ENCODE data around the gene USP5. TPM values are rescaled to one million over a fixed set of nuclear protein-coding genes. Genes with fewer than 3 reads are reported as not detected.

USP5 gene
- total RNA-seq, 2 experiments from 2014 or later: 31.8 to 33.4 TPM

DNA sequence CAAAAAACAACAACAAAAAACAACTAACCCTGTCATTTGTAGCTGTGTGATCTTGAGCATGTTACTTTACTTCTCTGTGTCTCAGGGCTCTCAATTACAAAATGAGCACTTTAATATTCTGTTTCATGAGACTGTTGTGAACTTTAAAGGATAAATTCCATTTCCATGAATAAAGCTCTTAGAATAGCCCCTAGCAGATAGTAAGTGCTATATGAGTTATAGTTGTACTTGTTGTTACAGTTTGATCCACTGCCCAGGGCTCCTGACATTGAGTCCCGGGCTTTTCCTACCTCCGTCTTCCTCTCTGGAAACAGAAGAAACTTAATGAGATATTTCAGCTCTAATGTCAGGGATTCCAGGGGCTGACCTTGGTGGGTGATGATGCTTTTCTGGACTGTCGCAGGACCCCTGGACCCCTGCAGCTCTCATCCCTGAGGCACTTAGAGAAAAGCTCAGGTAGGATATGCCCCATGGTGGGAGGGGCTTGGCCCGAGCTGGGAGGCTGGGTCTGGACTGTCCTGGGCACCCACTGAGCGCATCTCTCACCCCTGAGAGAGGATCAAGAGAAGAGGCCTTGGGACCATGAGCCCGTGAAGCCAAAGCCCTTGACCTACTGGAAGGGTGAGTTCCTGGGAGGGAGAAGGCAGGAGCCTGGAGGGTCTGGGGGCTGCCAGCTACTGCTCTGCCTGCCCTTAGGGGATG, 18.6 kb upstream of the USP5 start:
- no peak overlapping the region for H3K27ac Mint-ChIP-seq
- peaks cover 0 to 10% of the 10 kb centered on the region in 2 experiments for H3K27me3 ChIP-seq (ENCODE audit: control insufficient read depth in 1 of 2, insufficient read depth in 2 of 2, low read length in 2 of 2)
- intact Hi-C loops (cut with DNase I, micrococcal nuclease): no loop called here
- H3K27ac ChIP-seq (ENCODE audit: low read depth in 1 of 2, low read length in 2 of 2): no peak overlapping the region
- H3K9me3 Mint-ChIP-seq: no peaks in the 10 kb centered on the region
- no peak for ATAC-seq (ENCODE audit: poor library complexity)
- peak in 1 of 14 experiments; percentile 17 for DNase-seq
- peaks cover 0 to 6% of the 10 kb centered on the region in 2 experiments for H3K9me3 ChIP-seq (ENCODE audit: control insufficient read depth in 1 of 2, insufficient read depth in 1 of 2, low read length in 2 of 2)
- TF ChIP-seq, protein P1, sequence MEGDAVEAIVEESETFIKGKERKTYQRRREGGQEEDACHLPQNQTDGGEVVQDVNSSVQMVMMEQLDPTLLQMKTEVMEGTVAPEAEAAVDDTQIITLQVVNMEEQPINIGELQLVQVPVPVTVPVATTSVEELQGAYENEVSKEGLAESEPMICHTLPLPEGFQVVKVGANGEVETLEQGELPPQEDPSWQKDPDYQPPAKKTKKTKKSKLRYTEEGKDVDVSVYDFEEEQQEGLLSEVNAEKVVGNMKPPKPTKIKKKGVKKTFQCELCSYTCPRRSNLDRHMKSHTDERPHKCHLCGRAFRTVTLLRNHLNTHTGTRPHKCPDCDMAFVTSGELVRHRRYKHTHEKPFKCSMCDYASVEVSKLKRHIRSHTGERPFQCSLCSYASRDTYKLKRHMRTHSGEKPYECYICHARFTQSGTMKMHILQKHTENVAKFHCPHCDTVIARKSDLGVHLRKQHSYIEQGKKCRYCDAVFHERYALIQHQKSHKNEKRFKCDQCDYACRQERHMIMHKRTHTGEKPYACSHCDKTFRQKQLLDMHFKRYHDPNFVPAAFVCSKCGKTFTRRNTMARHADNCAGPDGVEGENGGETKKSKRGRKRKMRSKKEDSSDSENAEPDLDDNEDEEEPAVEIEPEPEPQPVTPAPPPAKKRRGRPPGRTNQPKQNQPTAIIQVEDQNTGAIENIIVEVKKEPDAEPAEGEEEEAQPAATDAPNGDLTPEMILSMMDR (IDR thresholded peaks at IDR 0.05): no peak
- no peak overlapping the region for H3K4me3 ChIP-seq (ENCODE audit: low read length)
- peaks cover 19% of the 10 kb centered on the region for H3K4me1 ChIP-seq (ENCODE audit: insufficient read depth, low read length)
- H3K36me3 Mint-ChIP-seq (ENCODE audit: low read depth): no peaks in the 10 kb centered on the region
- POLR2A ChIA-PET: interaction anchor here (1.3 to 1.4 kb wide), 2 partner anchors 20 to 81 kb away, joined by 3 to 5 read pairs; partner anchors contain the start of gene MLF2
- H3K36me3 ChIP-seq (ENCODE audit: insufficient read depth, low read length): no peaks in the 10 kb centered on the region
- H3K27me3 Mint-ChIP-seq: peaks cover 4% of the 10 kb centered on the region
- peaks cover 6% of the 10 kb centered on the region for H3K4me1 Mint-ChIP-seq (ENCODE audit: low read depth)
- H3K4me3 Mint-ChIP-seq: no peak overlapping the region
- CTCF ChIA-PET: interaction anchor here (1.6 kb wide), 1 partner anchor 80 kb away, joined by 4 read pairs; the partner anchor contains the start of gene MLF2

DNA sequence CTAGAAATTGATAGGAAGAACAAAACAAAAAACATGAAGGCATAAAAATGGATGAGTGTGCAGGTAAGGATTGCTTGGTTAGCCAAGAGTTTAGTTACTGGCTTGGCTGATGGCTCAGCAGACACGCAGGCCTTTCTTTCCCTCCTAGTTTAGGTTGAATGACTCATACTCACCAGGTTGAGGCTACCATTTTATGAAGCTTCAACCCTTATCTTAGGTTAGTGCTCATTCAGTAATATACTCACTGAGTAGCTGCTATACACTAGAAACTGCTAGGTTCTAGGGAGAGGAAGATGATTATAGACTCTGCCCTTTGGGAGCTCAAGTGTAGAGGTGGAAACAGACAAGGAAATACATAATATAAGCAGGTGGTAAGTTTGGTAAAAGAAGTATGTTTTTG, 17.7 kb upstream of the USP5 start:
- ATAC-seq (ENCODE audit: poor library complexity) (no peak), DNase-seq (no peak)
- ChIA-PET POLR2A (interaction anchor here (0.9 to 2.4 kb wide), 2 partner anchors 38 to 81 kb away, joined by 3 to 9 read pairs; partner anchors contain the start of genes MLF2 and SPSB2), CTCF (interaction anchor here (2.6 kb wide), 1 partner anchor 67 kb away, joined by 9 read pairs; no protein-coding TSS in a partner anchor)
- no peak overlapping the region for H3K27ac Mint-ChIP-seq
- Histone ChIP-seq H3K36me3 (ENCODE audit: insufficient read depth, low read length) (no peaks in the 10 kb centered on the region), H3K4me1 (ENCODE audit: insufficient read depth, low read length) (peaks cover 13% of the 10 kb centered on the region), H3K27me3 (ENCODE audit: control insufficient read depth in 1 of 2, insufficient read depth in 2 of 2, low read length in 2 of 2) (peaks cover 0 to 8% of the 10 kb centered on the region in 2 experiments), H3K4me3 (ENCODE audit: low read length) (no peak overlapping the region), H3K9me3 (ENCODE audit: control insufficient read depth in 1 of 2, insufficient read depth in 1 of 2, low read length in 2 of 2) (peaks cover 0 to 6% of the 10 kb centered on the region in 2 experiments), H3K27ac (ENCODE audit: low read depth in 1 of 2, low read length in 2 of 2) (no peak overlapping the region)
- H3K36me3 Mint-ChIP-seq (ENCODE audit: low read depth): no peaks in the 10 kb centered on the region
- H3K9me3 Mint-ChIP-seq: no peaks in the 10 kb centered on the region
- intact Hi-C loops (cut with DNase I, micrococcal nuclease): no loop called here
- H3K27me3 Mint-ChIP-seq: peaks cover 4% of the 10 kb centered on the region
- H3K4me1 Mint-ChIP-seq (ENCODE audit: low read depth): peaks cover 6% of the 10 kb centered on the region
- H3K4me3 Mint-ChIP-seq: no peak overlapping the region
- TF ChIP-seq, protein P1 (IDR thresholded peaks at IDR 0.05): no peak

DNA sequence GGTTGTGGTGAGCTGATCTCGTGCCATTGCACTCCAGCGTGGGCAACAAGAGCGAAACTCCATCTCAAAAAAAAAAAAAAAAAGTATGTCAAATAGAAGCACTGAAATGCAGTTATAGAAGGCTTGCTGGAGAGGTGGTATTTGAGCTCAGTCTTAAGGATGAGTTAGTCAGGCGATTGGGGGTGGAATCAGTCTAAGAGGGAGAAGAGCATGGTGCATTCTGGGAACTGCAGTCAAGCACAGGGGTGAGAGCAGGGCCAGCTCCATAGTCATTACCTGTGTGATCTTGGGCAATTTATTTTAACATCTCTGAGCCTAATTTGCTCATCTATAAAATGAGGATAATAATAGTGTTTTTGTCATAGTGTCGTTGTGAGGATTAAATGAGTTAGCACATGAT, 17.1 kb upstream of the USP5 start:
- Mint-ChIP-seq H3K9me3 (no peaks in the 10 kb centered on the region), H3K27ac (no peak overlapping the region), H3K36me3 (ENCODE audit: low read depth) (no peaks in the 10 kb centered on the region), H3K4me1 (ENCODE audit: low read depth) (peaks cover 6% of the 10 kb centered on the region), H3K4me3 (no peak overlapping the region), H3K27me3 (peaks cover 4% of the 10 kb centered on the region)
- no peaks in the 10 kb centered on the region for H3K9me3 ChIP-seq (ENCODE audit: control insufficient read depth in 1 of 2, insufficient read depth in 1 of 2, low read length in 2 of 2)
- no peak for DNase-seq
- H3K4me1 ChIP-seq (ENCODE audit: insufficient read depth, low read length): peaks cover 6% of the 10 kb centered on the region
- peaks cover 0 to 3% of the 10 kb centered on the region in 2 experiments for H3K27me3 ChIP-seq (ENCODE audit: control insufficient read depth in 1 of 2, insufficient read depth in 2 of 2, low read length in 2 of 2)
- no peak for ATAC-seq (ENCODE audit: poor library complexity)
- H3K27ac ChIP-seq (ENCODE audit: low read depth in 1 of 2, low read length in 2 of 2): no peak overlapping the region
- POLR2A ChIA-PET: interaction anchor here (0.9 to 2.4 kb wide), 2 partner anchors 38 to 82 kb away, joined by 3 to 9 read pairs; partner anchors contain the start of genes MLF2 and SPSB2
- no peaks in the 10 kb centered on the region for H3K36me3 ChIP-seq (ENCODE audit: insufficient read depth, low read length)
- intact Hi-C loops (cut with DNase I, micrococcal nuclease): loop anchor here (1.0 kb wide), 1 partner anchor 82 kb away; the partner anchor contains the start of gene MLF2 (in 2 of the 2)
- TF ChIP-seq, protein P1 (IDR thresholded peaks at IDR 0.05): no peak
- H3K4me3 ChIP-seq (ENCODE audit: low read length): no peak overlapping the region
- CTCF ChIA-PET: interaction anchor here (1.2 to 2.6 kb wide), 8 partner anchors 14 to 126 kb away, joined by 3 to 11 read pairs (median 4); partner anchors contain the start of genes CDCA3, SPSB2 and USP5
